Measurements from ENCODE around the gene CRYGC. TPM values are rescaled to one million over a fixed set of nuclear protein-coding genes. Genes with fewer than 3 reads are reported as not detected.

The CRYGC gene
- total RNA-seq (not detected), total RNA-seq (0 to 0.08 (median 0) reads per million in 172 experiments)
- polyA plus RNA-seq (2013, experiment 1 of 2): not detected
- not detected for polyA plus RNA-seq (2013, experiment 2 of 2)

GRCh38 chr2:208129744-208130711 lies at the start of gene CRYGC:
Gene CRYGC (minus strand): TSS chr2:208129828. CDS start chr2:208129792, 36 bp downstream.
- CTCF ChIA-PET: no interaction called here
- no peaks in the 10 kb centered on the region for H3K36me3 ChIP-seq (ENCODE audit: insufficient read depth, low read length)
- Mint-ChIP-seq H3K9me3 (peaks cover 2% of the 10 kb centered on the region), H3K27me3 (peaks cover 18% of the 10 kb centered on the region), H3K4me3 (no peak within 1 kb of the TSS), H3K27ac (no peak within 1 kb of the TSS), H3K36me3 (ENCODE audit: low read depth) (no peaks in the 10 kb centered on the region), H3K4me1 (ENCODE audit: low read depth) (peaks cover 3% of the 10 kb centered on the region)
- no peak within 1 kb of the TSS for H3K27ac ChIP-seq (ENCODE audit: low read depth in 1 of 2, low read length in 2 of 2)
- no peak within 1 kb of the TSS for H3K4me3 ChIP-seq (ENCODE audit: low read length)
- H3K9me3 ChIP-seq (ENCODE audit: control insufficient read depth in 1 of 2, insufficient read depth in 1 of 2, low read length in 2 of 2): no peaks in the 10 kb centered on the region
- peaks cover 5% of the 10 kb centered on the region for H3K4me1 ChIP-seq (ENCODE audit: insufficient read depth, low read length)
- POLR2A ChIA-PET: no interaction called here
- intact Hi-C loops (cut with DNase I, micrococcal nuclease): no loop called here
- DNase-seq (no peak), ATAC-seq (ENCODE audit: poor library complexity) (no peak)
- TF ChIP-seq CTCF (IDR thresholded peaks at IDR 0.05): no peak
- H3K27me3 ChIP-seq (ENCODE audit: control insufficient read depth in 1 of 2, insufficient read depth in 2 of 2, low read length in 2 of 2): no peaks in the 10 kb centered on the region

GRCh38 chr2:208179028-208179609 lies 49.5 kb upstream of the CRYGC start:
- H3K4me3 Mint-ChIP-seq: no peak overlapping the region
- ATAC-seq (ENCODE audit: poor library complexity): no peak
- no peak overlapping the region for H3K4me3 ChIP-seq (ENCODE audit: low read length)
- H3K4me1 Mint-ChIP-seq (ENCODE audit: low read depth): peaks cover 5% of the 10 kb centered on the region
- no peak overlapping the region for H3K27ac Mint-ChIP-seq
- H3K27ac ChIP-seq (ENCODE audit: low read depth in 1 of 2, low read length in 2 of 2): no peak overlapping the region
- CTCF ChIA-PET: no interaction called here
- DNase-seq: no peak
- no peaks in the 10 kb centered on the region for H3K36me3 ChIP-seq (ENCODE audit: insufficient read depth, low read length)
- H3K27me3 ChIP-seq (ENCODE audit: control insufficient read depth in 1 of 2, insufficient read depth in 2 of 2, low read length in 2 of 2): no peaks in the 10 kb centered on the region
- TF ChIP-seq CTCF (IDR thresholded peaks at IDR 0.05): no peak
- H3K36me3 Mint-ChIP-seq (ENCODE audit: low read depth): no peaks in the 10 kb centered on the region
- H3K4me1 ChIP-seq (ENCODE audit: insufficient read depth, low read length): no peaks in the 10 kb centered on the region
- POLR2A ChIA-PET: no interaction called here
- H3K9me3 ChIP-seq (ENCODE audit: control insufficient read depth in 1 of 2, insufficient read depth in 1 of 2, low read length in 2 of 2): no peaks in the 10 kb centered on the region
- intact Hi-C loops (cut with DNase I, micrococcal nuclease): loop anchor here (5.0 to 10.0 kb wide), 2 partner anchors 88 to 156 kb away; partner anchors contain the start of gene PIKFYVE (in 1 of the 2)
- H3K27me3 Mint-ChIP-seq: peaks cover 19% of the 10 kb centered on the region
- no peaks in the 10 kb centered on the region for H3K9me3 Mint-ChIP-seq

DNA sequence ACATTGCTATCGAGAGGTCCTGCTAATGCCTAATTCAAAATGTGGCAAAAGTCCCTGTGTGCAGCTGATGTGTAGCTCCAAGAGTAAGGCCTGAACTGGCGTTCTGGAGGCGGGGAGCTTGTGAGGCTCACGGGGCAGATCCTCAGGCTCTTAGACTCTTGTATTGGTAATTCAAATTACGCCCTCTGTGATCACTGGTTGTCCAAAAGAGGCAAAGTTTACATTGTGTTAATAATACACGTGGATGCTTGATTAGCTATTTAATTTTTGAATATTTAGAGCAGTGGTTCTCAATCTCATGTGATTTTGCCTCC lies 46.2 kb upstream of the CRYGC start:
- peaks cover 12% of the 10 kb centered on the region for H3K27me3 Mint-ChIP-seq
- ChIA-PET POLR2A (interaction anchor here (0.6 kb wide), 1 partner anchor 16 kb away, joined by 5 read pairs; no protein-coding TSS in a partner anchor), CTCF (interaction anchor here (0.7 to 1.5 kb wide), 2 partner anchors 11 to 40 kb away, joined by 3 read pairs; no protein-coding TSS in a partner anchor)
- H3K36me3 Mint-ChIP-seq (ENCODE audit: low read depth): no peaks in the 10 kb centered on the region
- no peak overlapping the region for H3K4me3 Mint-ChIP-seq
- DNase-seq (no peak), ATAC-seq (ENCODE audit: poor library complexity) (no peak)
- Histone ChIP-seq H3K36me3 (ENCODE audit: insufficient read depth, low read length) (no peaks in the 10 kb centered on the region), H3K27ac (ENCODE audit: low read depth in 1 of 2, low read length in 2 of 2) (no peak overlapping the region), H3K27me3 (ENCODE audit: control insufficient read depth in 1 of 2, insufficient read depth in 2 of 2, low read length in 2 of 2) (peaks cover 0 to 10% of the 10 kb centered on the region in 2 experiments), H3K9me3 (ENCODE audit: control insufficient read depth in 1 of 2, insufficient read depth in 1 of 2, low read length in 2 of 2) (no peaks in the 10 kb centered on the region), H3K4me3 (ENCODE audit: low read length) (no peak overlapping the region), H3K4me1 (ENCODE audit: insufficient read depth, low read length) (no peaks in the 10 kb centered on the region)
- no peak for TF ChIP-seq CTCF (IDR thresholded peaks at IDR 0.05)
- intact Hi-C loops (cut with DNase I, micrococcal nuclease): loop anchor here (5.0 to 10.0 kb wide), 2 partner anchors 92 to 159 kb away; partner anchors contain the start of gene PIKFYVE (in 1 of the 2)
- peaks cover 5% of the 10 kb centered on the region for H3K4me1 Mint-ChIP-seq (ENCODE audit: low read depth)
- no peak overlapping the region for H3K27ac Mint-ChIP-seq
- H3K9me3 Mint-ChIP-seq: no peaks in the 10 kb centered on the region

All from CD4-positive, alpha-beta T cell (primary cell).